CD4-positive, alpha-beta T cell treated with Interleukin-6 at 100 ng/mL for 8 hours (primary cell): ENCODE results near the gene OR5M11.
"Not testable (repeated sequence)": the region's sequence is repeated elsewhere in the genome, so short reads cannot be mapped to it uniquely, and the experiment has no call there.

Experiments used
- DNase-seq: peaks from one replicate; pipeline ENCODE4 v3.0.0-alpha.2; 2020; ENCODE audit warnings: mixed read lengths, low spot score

The OR5M11 gene

DNA sequence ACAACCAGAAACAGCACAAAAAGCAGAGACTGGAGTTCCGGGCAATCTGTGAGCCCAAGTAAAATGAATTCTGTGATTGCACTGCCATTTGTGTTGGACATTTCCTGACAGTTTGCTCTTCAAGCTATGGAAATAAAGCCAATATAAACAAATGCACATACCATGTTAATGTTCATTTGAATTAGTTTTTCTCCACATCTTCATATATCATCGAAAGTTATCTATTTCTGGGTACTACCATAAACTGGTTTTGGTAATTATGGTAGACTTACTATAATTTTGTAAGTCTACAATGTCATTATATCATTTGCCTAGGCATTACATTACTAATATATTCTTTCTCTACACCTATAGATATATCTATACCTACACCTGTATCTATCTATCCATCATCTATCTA lies at the start of gene OR5M11:
TSS of gene OR5M11 (minus strand) at position 101 of the 400 bp plus-strand sequence. CDS start at position 101, 0 bp downstream.
- no peak for DNase-seq

DNA sequence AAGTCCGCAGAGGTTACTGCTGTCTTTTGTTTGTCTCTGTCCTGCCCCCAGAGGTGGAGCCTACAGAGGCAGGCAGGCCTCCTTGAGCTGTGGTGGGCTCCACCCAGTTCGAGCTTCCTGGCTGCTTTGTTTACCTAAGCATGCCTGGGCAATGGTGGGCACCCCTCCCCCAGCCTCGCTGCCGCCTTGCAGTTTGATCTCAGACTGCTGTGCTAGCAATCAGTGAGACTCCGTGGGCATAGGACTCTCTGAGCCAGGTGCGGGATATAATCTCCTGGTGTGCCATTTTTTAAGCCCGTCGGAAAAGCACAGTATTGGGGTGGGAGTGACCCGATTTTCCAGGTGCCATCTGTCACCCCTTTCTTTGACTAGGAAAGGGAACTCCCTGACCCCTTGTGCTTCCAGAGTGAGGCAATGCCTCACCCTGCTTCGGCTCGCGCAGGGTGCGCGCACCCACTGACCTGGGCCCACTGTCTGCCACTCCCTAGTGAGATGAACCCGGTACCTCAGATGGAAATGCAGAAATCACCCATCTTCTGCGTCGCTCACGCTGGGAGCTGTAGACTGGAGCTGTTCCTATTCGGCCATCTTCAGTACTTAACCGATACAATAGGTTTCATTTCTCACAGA lies 49.1 kb upstream of the OR5M11 start:
- not testable (repeated sequence) for DNase-seq

DNA sequence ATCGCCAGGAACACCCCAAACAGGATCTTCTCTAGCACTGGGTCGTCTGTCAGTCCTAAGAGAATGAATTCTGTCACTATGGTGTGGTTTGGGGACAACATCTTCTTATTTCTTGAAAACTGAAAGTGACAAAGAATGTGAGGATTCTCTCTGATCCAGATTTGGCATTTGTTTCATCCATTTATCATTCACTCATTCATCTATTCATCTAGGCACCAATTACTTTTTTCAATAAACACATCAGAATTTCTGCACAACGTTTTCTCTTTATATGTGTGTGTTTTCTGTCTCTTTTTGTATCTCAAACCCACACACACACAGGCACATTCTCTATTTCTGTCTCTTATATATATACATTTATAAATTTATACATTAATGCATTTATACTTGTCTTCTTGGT lies 34.6 kb upstream of the OR5M11 start, which contains the start of gene OR5M10:
TSS of gene OR5M10 (minus strand) at position 101 of the 400 bp plus-strand sequence. CDS start at position 101, 0 bp downstream.
- no peak for DNase-seq

DNA sequence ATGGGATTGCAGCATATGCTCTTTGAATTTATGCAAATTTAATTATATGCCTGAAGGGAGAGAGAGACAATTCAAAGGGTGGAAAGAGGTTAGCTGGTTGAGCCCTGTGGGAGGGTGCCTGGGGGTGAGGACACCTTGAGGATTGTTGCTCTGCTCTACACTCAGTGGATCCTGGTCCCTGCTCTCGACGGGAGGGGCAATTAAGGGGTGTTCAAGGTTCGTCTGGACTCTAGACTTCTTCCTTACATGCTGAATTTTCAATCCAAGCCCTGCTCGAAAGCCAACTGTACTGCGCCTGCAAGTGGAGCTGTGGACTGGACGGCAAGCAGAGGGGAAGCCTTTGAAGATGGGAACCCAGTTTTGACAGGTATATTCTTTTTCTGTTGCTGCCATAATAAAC lies 15.5 kb upstream of the OR5M11 start:
- no peak for DNase-seq

DNA sequence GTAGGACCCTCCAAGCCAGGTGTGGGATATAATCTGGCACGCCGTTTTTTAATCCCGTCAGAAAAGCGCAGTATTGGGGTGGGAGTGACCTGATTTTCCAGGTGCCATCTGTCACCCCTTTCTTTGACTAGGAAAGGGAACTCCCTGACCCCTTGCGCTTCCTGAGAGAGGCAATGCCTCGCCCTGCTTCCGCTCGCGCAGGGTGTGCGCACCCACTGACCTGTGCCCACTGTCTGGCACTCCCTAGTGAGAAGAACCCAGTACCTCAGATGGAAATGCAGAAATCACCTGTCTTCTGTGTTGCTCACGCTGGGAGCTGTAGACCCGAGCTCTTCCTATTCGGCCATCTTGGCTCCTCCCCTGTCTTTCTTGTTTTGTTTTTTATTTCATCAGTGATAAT lies 11.6 kb upstream of the OR5M11 start:
- not testable (repeated sequence) for DNase-seq

DNA sequence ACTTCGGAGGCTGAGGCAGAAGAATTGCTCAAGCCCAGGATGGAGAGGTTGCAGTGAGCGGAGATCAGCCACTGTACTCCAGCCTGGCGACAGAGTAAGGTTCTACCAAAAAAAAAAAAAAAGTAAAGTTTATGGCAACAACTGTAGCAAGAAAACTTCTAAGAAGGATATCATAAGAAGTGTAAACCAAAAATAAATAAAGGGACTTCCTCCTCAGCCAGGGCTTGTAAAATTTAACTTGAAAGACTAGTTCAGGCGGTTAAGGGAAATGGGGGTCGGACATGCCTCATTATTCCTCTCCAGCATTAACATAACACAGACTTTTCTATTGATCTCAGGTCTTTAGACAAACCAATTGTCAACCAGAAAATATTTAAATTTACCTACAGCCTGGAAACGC lies 2.5 kb upstream of the OR5M11 start:
- DNase-seq: no peak

DNA sequence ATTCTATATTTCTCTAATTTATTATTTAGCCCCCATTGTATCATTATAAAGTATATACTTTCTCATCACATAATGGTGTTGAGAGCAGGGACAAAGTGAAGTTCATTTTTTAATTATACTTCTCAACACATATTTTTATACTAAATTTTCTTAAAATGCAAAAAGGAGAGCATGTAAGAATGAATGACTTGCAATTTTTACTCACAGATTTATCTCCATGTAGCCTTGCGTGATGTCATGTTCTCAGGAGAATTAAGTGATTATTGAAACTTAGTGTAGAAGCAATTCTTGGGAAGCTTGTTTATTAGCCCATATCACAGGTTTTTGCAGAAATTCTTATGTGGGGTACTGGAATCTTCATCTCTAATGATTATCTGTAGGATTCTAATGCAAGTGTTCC lies 682 bp upstream of the OR5M11 start:
- DNase-seq: no peak

DNA sequence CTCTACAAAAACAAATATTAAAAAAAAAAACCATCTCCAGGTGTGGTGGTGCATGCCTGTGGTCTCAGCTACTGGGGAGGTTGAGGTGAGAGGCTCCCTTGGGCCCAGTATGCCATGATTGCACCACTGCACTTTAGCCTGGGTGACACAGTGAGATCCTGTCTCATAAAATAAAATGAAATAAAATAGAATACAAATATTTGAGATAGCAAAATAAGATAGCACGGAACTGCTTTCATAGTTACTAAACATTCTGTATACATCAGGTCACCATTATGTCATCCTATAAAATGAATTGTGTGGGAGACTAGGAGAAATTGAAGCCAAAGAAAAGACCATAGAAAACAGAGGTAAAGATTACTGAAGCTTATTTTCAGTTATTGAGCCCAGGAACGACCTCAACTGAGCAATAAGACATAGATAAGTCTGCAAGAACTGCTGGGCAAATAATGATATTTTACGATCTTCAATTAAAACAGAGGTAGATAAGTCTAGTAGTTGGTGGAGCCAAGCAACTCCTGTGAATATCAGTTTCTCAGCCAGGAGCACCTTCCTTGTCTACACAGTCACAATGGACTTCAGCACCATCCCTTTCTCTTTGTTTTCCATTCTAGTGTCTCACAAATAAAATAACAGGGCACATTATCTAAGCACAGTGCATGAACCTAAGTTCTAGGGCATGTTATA lies 9.9 kb downstream of the OR5M11 start:
- DNase-seq: no peak

DNA sequence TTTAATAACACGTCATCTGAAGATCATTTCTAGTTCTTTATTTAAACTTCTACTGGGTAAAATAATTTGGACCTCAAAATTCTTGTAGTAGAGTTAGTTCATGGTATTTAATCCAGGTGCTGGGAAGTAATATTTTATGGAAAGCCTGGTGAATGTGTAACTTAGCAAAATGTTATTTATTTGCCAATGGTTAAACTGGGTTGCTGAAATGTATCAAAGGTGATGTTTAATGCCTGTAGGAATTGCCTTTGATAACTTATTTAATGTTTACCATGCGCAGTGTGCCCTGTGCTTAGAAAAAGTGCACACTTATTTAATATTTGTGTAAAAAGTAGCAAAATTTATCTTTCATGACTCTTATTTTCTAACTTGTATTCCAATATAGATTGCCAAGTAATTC lies 11.2 kb downstream of the OR5M11 start:
- DNase-seq: no peak

DNA sequence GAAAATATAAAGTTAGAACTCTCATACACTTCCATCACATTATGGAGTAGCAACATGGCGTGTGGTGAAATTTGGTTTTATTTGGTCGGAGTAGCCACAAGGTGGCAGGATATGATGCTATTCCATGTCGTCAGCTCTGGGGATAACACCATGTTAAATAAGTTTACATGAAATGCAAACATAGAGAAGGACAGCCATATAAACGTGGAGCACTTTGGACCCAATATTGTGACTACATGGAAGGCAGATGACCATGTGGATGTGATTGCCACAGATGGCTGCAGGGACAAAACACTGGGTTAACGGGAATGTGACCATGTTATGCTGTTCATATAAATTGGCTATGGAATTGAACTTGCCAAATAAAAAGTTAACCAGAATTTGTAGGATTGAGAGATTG lies 21.0 kb downstream of the OR5M11 start:
- no peak for DNase-seq

DNA sequence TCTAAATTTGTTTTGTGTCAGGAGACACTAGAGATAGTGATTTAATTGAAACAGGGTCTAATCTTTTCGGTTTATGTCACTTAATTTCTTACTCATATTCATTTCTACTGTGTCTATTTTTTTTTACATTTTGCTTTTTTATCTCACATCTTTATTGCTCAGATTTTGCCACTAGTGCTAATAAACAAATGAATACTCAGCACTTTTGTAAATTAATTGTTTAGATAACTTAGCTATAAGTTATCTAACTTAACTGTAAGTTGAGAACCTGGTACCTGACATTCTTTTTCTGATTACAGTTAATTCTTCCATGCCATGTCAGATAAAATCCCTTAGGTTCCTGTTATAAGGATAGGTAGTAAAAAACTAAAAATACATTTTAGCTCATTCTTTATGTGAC lies 29.8 kb downstream of the OR5M11 start:
- no peak for DNase-seq

DNA sequence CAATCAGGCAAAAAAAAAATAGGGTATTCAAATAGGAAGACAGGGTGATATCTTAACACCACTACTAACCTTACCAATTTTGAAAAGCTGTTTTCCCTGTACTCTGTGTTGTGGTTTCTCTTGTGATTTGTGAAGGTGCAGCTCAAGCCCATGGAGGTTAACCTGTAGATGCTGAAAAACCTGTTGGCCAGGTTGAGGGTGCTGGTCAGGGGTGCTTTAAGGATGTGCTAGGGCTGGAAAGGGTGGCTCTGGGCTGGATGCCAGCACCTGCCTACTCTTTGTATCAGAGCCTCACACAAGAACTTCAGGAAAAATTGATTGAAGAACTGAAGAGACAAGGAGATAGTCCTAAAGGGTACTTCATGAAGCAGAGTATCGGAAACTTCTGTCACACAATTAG lies 33.6 kb downstream of the OR5M11 start:
- DNase-seq: no peak

DNA sequence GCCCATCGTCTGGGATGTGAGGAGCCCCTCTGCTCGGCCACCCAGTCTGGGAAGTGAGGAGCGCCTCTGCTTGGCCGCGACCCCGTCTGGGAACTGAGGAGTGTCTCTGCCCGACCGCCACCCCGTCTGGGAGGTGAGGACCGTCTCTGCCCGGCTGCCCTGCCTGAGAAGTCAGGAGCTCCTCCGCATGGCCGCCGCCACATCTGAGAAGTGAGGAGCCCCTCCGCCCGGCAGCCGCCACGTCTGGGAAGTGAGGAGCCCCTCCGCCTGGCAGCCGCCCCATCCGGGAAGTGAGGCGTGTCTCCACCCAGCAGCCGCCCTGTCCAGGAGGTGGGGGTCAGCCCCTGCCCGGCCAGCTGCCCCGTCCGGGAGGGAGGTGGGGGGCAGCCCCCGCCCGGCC lies 46.0 kb downstream of the OR5M11 start:
- no peak for DNase-seq

DNA sequence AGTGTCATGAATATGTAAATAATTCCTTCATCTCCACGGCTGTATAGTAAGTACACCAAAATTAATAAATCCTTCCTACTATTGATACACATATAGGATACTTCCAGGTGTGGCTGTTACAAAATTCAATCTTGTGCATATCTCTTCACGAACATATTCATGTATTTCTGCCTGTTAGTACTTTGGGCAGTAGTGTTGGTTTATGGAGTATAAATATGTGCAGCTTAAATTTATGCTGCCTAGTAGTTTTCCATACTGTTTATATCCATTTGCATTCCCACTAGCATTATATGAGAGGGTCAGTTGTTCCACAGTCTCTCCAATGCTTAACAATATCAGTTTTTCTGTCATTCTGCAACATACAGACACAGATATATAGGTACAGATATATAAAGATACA lies 47.9 kb downstream of the OR5M11 start:
- DNase-seq: no peak
